CD4-positive, alpha-beta T cell treated with Interleukin-6 at 100 ng/mL for 8 hours (primary cell): Measurements from ENCODE around the gene MKS1.

ENCODE experiments used
- DNase-seq: peaks from one replicate; pipeline ENCODE4 v3.0.0-alpha.2; 2020; ENCODE audit warnings: mixed read lengths, low spot score

The MKS1 gene

GRCh38 chr17:58161566-58161965 lies 57.5 kb downstream of the MKS1 start:
- DNase-seq, result no peak

GRCh38 chr17:58158181-58158580 lies 60.9 kb downstream of the MKS1 start:
- DNase-seq, result no peak

GRCh38 chr17:58156839-58157803 lies 61.9 kb downstream of the MKS1 start:
- peak; percentile 62 for DNase-seq
